MCF 10A (cell line): ENCODE measurements around the gene GBGT1. TPM values are rescaled to one million over a fixed set of nuclear protein-coding genes. Genes with fewer than 3 reads are reported as not detected.

Experiments
- BruUV-seq: library from RNA; stranded (reverse); fragments of 400-500 nt; replicated peaks from 2 replicates; lab custom pipeline; 2021; lab: Mats Ljungman, UMichigan
- CTCF ChIA-PET: fragments of 300-600 bp; sonication (Branson Sonifier 250); formaldehyde crosslinking; extraction: SDS; loops from one replicate; lab custom pipeline; 2021; ENCODE audit warnings: antibody characterized with exemption, inconsistent platforms; lab: Yijun Ruan, JAX
- POLR2A ChIA-PET: fragments of 300-600, 350-650 bp; sonication (Branson Sonifier 250); formaldehyde crosslinking; extraction: SDS; loops from one replicate; lab custom pipeline; 2020; ENCODE audit warnings: antibody characterized with exemption, inconsistent platforms; lab: Yijun Ruan, JAX
- DNase-seq: peaks from one replicate; pipeline ENCODE4 v3.0.0-alpha.2; 2018; ENCODE audit not compliant: unreplicated experiment
- H3K27ac Mint-ChIP-seq: one replicate; pipeline ENCODE4 v1.8.0; 2022; ENCODE audit warnings: mild to moderate bottlenecking, low read depth, mixed read lengths; ENCODE audit not compliant: unreplicated experiment
- H3K27me3 Mint-ChIP-seq: one replicate; pipeline ENCODE4 v1.8.0; 2022; ENCODE audit warnings: mixed read lengths; ENCODE audit not compliant: insufficient read depth, unreplicated experiment
- H3K36me3 Mint-ChIP-seq: one replicate; pipeline ENCODE4 v1.8.0; 2022; ENCODE audit warnings: mild to moderate bottlenecking, moderate library complexity, mixed read lengths; ENCODE audit not compliant: insufficient read depth, unreplicated experiment
- H3K4me1 Mint-ChIP-seq: one replicate; pipeline ENCODE4 v1.8.0; 2022; ENCODE audit warnings: mixed read lengths; ENCODE audit not compliant: insufficient read depth, unreplicated experiment
- H3K4me3 Mint-ChIP-seq: one replicate; pipeline ENCODE4 v1.8.0; 2022; ENCODE audit warnings: mild to moderate bottlenecking, moderate library complexity, mixed read lengths; ENCODE audit not compliant: unreplicated experiment
- H3K9me3 Mint-ChIP-seq: one replicate; pipeline ENCODE4 v1.8.0; 2022; ENCODE audit warnings: mixed read lengths; ENCODE audit not compliant: unreplicated experiment
- intact Hi-C: fragments of 100-400 bp; cut with micrococcal nuclease; formaldehyde crosslinking; loops from 2 replicates; pipeline ENCODE4 v1.14.1; 2022
- total RNA-seq: library from RNA; stranded (reverse); gene quantifications from 2 replicates; pipeline ENCODE4 v1.2.3, GENCODE V29; 2022
- TF ChIP-seq, protein P1 (sequence below): fragments of 200-600 bp; IDR thresholded peaks from one replicate; pipeline ENCODE4 v1.8.0; 2022; ENCODE audit warnings: antibody characterized with exemption, mild to moderate bottlenecking; ENCODE audit not compliant: unreplicated experiment

Gene GBGT1
- total RNA-seq, 1 experiment from 2014 or later = not detected

GRCh38 chr9:133103987-133104505 lies 59.7 kb downstream of the GBGT1 start:
- intact Hi-C loops = loop anchor here (1.0 kb wide), 2 partner anchors 29 to 43 kb away; no protein-coding TSS in a partner anchor
- H3K9me3 Mint-ChIP-seq = no peaks in the 10 kb centered on the region
- CTCF ChIA-PET = interaction anchor here (0.6 to 10.7 kb wide), 9 partner anchors 9 to 44 kb away, joined by 4 to 183 read pairs (median 8); no protein-coding TSS in a partner anchor
- no peak overlapping the region for H3K27ac Mint-ChIP-seq
- no TSS peak for BruUV-seq
- DNase-seq = no peak
- POLR2A ChIA-PET = interaction anchor here (0.8 kb wide), 1 partner anchor 73 kb away, joined by 3 read pairs; the partner anchor contains the start of gene GTF3C5
- no peaks in the 10 kb centered on the region for H3K4me1 Mint-ChIP-seq
- H3K4me3 Mint-ChIP-seq = no peak overlapping the region
- H3K27me3 Mint-ChIP-seq = no peaks in the 10 kb centered on the region
- TF ChIP-seq, protein P1, sequence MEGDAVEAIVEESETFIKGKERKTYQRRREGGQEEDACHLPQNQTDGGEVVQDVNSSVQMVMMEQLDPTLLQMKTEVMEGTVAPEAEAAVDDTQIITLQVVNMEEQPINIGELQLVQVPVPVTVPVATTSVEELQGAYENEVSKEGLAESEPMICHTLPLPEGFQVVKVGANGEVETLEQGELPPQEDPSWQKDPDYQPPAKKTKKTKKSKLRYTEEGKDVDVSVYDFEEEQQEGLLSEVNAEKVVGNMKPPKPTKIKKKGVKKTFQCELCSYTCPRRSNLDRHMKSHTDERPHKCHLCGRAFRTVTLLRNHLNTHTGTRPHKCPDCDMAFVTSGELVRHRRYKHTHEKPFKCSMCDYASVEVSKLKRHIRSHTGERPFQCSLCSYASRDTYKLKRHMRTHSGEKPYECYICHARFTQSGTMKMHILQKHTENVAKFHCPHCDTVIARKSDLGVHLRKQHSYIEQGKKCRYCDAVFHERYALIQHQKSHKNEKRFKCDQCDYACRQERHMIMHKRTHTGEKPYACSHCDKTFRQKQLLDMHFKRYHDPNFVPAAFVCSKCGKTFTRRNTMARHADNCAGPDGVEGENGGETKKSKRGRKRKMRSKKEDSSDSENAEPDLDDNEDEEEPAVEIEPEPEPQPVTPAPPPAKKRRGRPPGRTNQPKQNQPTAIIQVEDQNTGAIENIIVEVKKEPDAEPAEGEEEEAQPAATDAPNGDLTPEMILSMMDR = no peak
- peaks cover 43% of the 10 kb centered on the region for H3K36me3 Mint-ChIP-seq

DNA sequence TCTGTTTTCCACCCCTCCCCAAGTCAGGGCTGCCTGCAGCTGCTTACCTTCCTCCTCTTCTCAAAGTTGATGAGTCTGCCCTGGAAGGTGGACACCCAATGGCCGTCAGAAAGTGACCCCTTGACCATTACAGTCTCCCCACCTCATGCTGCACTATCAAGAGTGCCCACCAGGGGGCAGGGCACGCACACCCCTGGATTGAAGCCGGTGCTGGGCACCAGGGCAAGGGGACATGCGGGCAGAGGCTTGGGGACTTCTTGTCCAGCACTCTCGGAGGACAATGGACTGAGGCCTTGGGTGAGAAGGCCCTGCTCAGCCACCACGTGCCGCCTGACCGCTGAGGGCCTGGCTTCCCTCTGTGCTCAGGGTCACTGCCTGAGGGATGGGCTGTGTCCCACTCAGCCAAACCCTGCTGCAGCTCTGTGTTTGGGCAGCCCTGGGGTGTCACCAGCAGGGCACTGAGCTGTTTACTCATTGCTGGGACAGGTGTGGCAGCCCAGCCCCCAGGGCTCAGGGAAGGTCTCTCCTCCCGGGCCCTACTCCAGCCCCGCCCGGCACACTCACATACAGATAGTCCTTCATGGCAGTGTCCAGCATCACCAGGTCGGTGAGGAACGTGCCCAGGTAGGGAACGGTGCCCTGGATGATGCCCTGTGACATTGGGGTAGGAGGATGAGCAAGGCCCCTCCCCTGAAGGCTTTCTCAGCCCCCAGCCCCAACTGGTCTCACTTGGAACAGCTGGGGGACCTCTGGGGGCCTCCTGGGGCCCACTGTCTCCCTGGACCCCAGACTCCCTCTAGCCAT lies 60.3 kb downstream of the GBGT1 start:
- intact Hi-C loops = loop anchor here (1.0 kb wide), 2 partner anchors 30 to 44 kb away; no protein-coding TSS in a partner anchor
- peaks cover 43% of the 10 kb centered on the region for H3K36me3 Mint-ChIP-seq
- no peaks in the 10 kb centered on the region for H3K4me1 Mint-ChIP-seq
- no peaks in the 10 kb centered on the region for H3K9me3 Mint-ChIP-seq
- H3K27me3 Mint-ChIP-seq = no peaks in the 10 kb centered on the region
- no TSS peak for BruUV-seq
- no peak overlapping the region for H3K4me3 Mint-ChIP-seq
- ChIA-PET CTCF (interaction anchor here (0.6 to 10.7 kb wide), 15 partner anchors 8 to 44 kb away, joined by 3 to 183 read pairs (median 7); no protein-coding TSS in a partner anchor), POLR2A (interaction anchor here (0.8 to 1.3 kb wide), 2 partner anchors 41 to 73 kb away, joined by 3 read pairs; partner anchors contain the start of gene GTF3C5)
- peak; percentile 58 for DNase-seq
- TF ChIP-seq, protein P1 = peak; percentile 95
- H3K27ac Mint-ChIP-seq = peak overlapping the region; percentile 75

Other genes starting within 250 kb of the GBGT1 start
- gene TSC1, start 219.3 kb downstream of the GBGT1 start, total RNA-seq = 36.6 and 48.5 TPM in 2 replicates
- not detected in 2 replicates for gene GFI1B, start 185.2 kb downstream of the GBGT1 start, total RNA-seq
- gene GTF3C5, start 132.9 kb downstream of the GBGT1 start, total RNA-seq = 53.9 and 55.4 TPM in 2 replicates
- gene CEL, start 101.9 kb downstream of the GBGT1 start, total RNA-seq = 1.4 and 1.9 TPM in 2 replicates
- 14.2 and 15.4 TPM in 2 replicates for gene RALGDS, start 42.7 kb downstream of the GBGT1 start, total RNA-seq
- gene OBP2B, start 45.3 kb upstream of the GBGT1 start, total RNA-seq = not detected in 2 replicates
- not detected in 2 replicates for gene ABO, start 111.3 kb upstream of the GBGT1 start, total RNA-seq
- 30.2 and 40.5 TPM in 2 replicates for gene SURF6, start 172.3 kb upstream of the GBGT1 start, total RNA-seq
- 29.3 and 32.6 TPM in 2 replicates for gene MED22, start 184.2 kb upstream of the GBGT1 start, total RNA-seq
- 2,129 and 2,395 TPM in 2 replicates for gene RPL7A, start 184.3 kb upstream of the GBGT1 start, total RNA-seq
- 30.8 and 31.2 TPM in 2 replicates for gene SURF1, start 192.6 kb upstream of the GBGT1 start, total RNA-seq
- gene SURF2, start 192.6 kb upstream of the GBGT1 start, total RNA-seq = 28.2 and 39.5 TPM in 2 replicates
- gene SURF4, start 212.1 kb upstream of the GBGT1 start, total RNA-seq = 198 and 226 TPM in 2 replicates
- 1.3 TPM in 2 replicates for gene STKLD1, start 212.5 kb upstream of the GBGT1 start, total RNA-seq